Measurements from ENCODE around the gene PTAFR.

Gene PTAFR

DNA sequence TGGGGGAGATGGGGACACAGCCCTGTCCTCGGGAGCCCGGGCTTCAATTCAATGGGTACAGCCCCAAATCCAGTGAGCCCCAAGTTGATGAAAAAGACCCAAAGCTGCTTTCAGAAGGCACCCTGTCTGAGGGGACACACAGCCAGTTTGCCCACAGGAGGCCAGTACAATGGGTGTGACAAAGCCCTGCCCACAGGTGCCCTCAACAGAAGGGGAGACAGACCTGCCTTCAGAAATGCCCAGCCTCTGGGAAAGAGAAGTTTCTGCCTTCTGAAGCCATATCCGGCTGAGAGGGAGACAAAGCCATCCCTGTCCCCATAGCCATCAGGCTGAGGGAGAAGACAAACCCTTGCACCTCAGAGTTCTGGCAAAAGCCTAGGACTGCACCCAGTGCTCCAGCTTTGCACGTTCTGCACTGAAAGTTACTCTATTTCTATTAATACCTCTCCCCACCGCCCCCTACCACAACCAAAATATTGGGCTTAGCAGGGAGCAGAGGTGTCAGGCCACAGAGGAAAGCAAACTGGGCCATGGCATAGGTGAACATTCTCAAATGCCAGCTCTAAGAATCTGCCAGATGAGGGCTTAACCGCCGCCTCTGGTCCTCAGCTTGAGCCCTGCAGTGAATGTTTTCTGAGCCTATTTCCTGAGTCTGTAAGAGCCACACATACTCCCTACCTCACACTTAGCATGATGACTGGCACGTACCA lies 18.0 kb upstream of the PTAFR start:
- H3K4me1 ChIP-seq, result no peaks in the 10 kb centered on the region
- H3K27me3 ChIP-seq, result no peaks in the 10 kb centered on the region
- no peak for DNase-seq
- H3K36me3 ChIP-seq, result no peaks in the 10 kb centered on the region; the same call in 1 of the 2 replicates
- TF ChIP-seq, protein P1, sequence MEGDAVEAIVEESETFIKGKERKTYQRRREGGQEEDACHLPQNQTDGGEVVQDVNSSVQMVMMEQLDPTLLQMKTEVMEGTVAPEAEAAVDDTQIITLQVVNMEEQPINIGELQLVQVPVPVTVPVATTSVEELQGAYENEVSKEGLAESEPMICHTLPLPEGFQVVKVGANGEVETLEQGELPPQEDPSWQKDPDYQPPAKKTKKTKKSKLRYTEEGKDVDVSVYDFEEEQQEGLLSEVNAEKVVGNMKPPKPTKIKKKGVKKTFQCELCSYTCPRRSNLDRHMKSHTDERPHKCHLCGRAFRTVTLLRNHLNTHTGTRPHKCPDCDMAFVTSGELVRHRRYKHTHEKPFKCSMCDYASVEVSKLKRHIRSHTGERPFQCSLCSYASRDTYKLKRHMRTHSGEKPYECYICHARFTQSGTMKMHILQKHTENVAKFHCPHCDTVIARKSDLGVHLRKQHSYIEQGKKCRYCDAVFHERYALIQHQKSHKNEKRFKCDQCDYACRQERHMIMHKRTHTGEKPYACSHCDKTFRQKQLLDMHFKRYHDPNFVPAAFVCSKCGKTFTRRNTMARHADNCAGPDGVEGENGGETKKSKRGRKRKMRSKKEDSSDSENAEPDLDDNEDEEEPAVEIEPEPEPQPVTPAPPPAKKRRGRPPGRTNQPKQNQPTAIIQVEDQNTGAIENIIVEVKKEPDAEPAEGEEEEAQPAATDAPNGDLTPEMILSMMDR (IDR thresholded peaks at IDR 0.05; ENCODE audit: low read depth, low read length), result no peak
- H3K9me3 ChIP-seq, result no peaks in the 10 kb centered on the region
- H3K4me3 ChIP-seq (ENCODE audit: low read depth, low read length), result no peak overlapping the region

DNA sequence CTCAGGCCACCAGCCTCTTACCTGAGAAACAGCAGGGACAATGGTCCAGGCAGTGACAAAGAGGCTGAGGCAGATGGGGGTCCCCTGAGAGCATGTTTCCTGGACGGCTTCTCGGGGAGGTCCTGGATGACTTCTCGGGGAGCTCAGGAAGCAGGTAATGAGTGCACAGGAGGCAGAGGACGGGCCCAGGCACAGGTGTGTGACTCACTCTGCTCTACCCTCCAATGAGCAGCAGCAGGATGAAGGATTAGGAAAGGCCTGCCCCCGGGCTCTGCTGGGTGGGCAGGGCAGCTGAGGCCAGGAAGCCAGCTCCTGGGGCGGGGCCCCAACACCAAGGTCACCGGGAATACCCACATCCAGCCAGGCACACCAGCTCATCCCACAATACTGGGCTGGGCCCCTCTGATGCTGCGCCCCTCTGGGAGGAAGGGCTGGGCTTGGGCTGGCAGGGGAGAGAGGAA lies 17.2 kb upstream of the PTAFR start:
- no peaks in the 10 kb centered on the region for H3K36me3 ChIP-seq
- no peaks in the 10 kb centered on the region for H3K27me3 ChIP-seq
- no peaks in the 10 kb centered on the region for H3K4me1 ChIP-seq
- TF ChIP-seq, protein P1 (IDR thresholded peaks at IDR 0.05; ENCODE audit: low read depth, low read length), result no peak
- no peak for DNase-seq
- H3K4me3 ChIP-seq (ENCODE audit: low read depth, low read length), result no peak overlapping the region
- H3K9me3 ChIP-seq, result no peaks in the 10 kb centered on the region

DNA sequence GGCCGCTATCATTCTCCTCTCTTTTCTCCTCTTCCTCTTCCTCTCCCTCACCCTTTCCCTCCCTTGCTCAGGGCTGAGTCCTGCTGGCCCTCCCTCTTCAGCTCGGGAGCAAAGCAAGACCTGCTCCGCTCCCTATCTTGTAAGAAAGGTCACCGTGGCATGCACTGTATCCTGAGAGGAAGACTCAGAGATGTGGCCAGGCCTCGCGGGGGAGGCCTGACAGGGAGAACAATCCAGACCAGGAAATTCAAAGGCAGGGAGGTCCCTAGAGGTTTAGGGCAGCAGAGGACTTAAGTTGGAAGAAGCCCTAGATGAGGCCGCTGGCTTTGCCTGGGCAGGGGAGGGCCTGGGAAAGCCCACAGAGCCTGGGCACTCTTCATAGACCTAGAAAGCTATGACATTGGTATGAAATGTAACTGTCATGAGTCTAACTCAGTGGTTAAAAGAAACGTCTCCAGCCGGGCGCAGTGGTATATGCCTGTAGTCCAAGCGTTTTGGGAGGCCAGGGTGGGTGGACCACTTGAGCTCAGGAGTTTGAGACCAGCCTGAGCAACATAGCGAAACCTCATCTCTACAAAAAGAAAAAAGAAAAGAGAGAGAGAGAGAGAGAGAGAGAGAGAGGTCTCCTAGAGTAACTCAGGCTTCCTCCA lies 14.6 kb upstream of the PTAFR start:
- Histone ChIP-seq H3K27me3 (no peaks in the 10 kb centered on the region), H3K36me3 (no peaks in the 10 kb centered on the region), H3K4me1 (no peaks in the 10 kb centered on the region), H3K9me3 (no peaks in the 10 kb centered on the region), H3K4me3 (ENCODE audit: low read depth, low read length) (no peak overlapping the region)
- TF ChIP-seq, protein P1 (IDR thresholded peaks at IDR 0.05; ENCODE audit: low read depth, low read length), result no peak
- DNase-seq, result peak; percentile 21

GRCh38 chr1:28190337-28190979 lies 14.0 kb upstream of the PTAFR start:
- H3K27me3 ChIP-seq, result no peaks in the 10 kb centered on the region
- no peaks in the 10 kb centered on the region for H3K36me3 ChIP-seq
- TF ChIP-seq, protein P1 (IDR thresholded peaks at IDR 0.05; ENCODE audit: low read depth, low read length), result no peak
- H3K4me1 ChIP-seq, result no peaks in the 10 kb centered on the region
- DNase-seq, result no peak
- H3K4me3 ChIP-seq (ENCODE audit: low read depth, low read length), result no peak overlapping the region
- no peaks in the 10 kb centered on the region for H3K9me3 ChIP-seq

- TF ChIP-seq, protein P1 (IDR thresholded peaks at IDR 0.05; ENCODE audit: low read depth, low read length), result no peak
- DNase-seq, result no peak
- Histone ChIP-seq H3K27me3 (no peaks in the 10 kb centered on the region), H3K4me3 (ENCODE audit: low read depth, low read length) (no peak overlapping the region), H3K9me3 (no peaks in the 10 kb centered on the region), H3K4me1 (no peaks in the 10 kb centered on the region), H3K36me3 (no peaks in the 10 kb centered on the region)
Observed at GRCh38 chr1:28185071-28185470, 8.6 kb upstream of the PTAFR start.
